Forelimb muscle (tissue), 1 donor: ENCODE data around the gene SPON1. TPM values are rescaled to one million over a fixed set of nuclear protein-coding genes. Genes with fewer than 3 reads are reported as not detected.
"Not testable (repeated sequence)": the region's sequence is repeated elsewhere in the genome, so short reads cannot be mapped to it uniquely, and the experiment has no call there.

Source experiments
- DNase-seq: peaks from one replicate; pipeline ENCODE4 v3.0.0-alpha.2; 2013; ENCODE audit warnings: low read depth
- polyA plus RNA-seq: library from polyadenylated mRNA; unstranded; fragments of 120-200 nt; gene quantifications from one replicate; pipeline ENCODE4 v1.2.1, GENCODE V29; 2013; ENCODE audit not compliant: insufficient read length

SPON1 gene
- polyA plus RNA-seq, 1 donor, result 18.9 TPM

- no peak for DNase-seq
These were observed 282.4 kb downstream of the SPON1 start for GRCh38 chr11:14244926-14245325.

GRCh38 chr11:14245444-14245843, 282.9 kb downstream of the SPON1 start:
- DNase-seq, result no peak

GRCh38 chr11:14248580-14248981, 286.1 kb downstream of the SPON1 start:
- DNase-seq, result no peak

GRCh38 chr11:14249121-14249963, 286.8 kb downstream of the SPON1 start:
- no peak for DNase-seq

GRCh38 chr11:14251754-14252153, 289.2 kb downstream of the SPON1 start:
- no peak for DNase-seq

GRCh38 chr11:14252501-14252900, 290.0 kb downstream of the SPON1 start:
- DNase-seq, result not testable (repeated sequence)

- DNase-seq, result no peak
These were observed 290.9 kb downstream of the SPON1 start for GRCh38 chr11:14253421-14253820.

- DNase-seq, result no peak
These were observed 291.3 kb downstream of the SPON1 start for GRCh38 chr11:14253840-14254239.

- DNase-seq, result no peak
These were observed 292.2 kb downstream of the SPON1 start for GRCh38 chr11:14254533-14255237.

- DNase-seq, result no peak
These were observed 292.7 kb downstream of the SPON1 start for GRCh38 chr11:14255238-14255534.

GRCh38 chr11:14258221-14258935, 295.9 kb downstream of the SPON1 start:
- no peak for DNase-seq

GRCh38 chr11:14259186-14259784, 296.8 kb downstream of the SPON1 start:
- no peak for DNase-seq

GRCh38 chr11:14259878-14260277, 297.4 kb downstream of the SPON1 start:
- no peak for DNase-seq

GRCh38 chr11:14261066-14261465, 298.5 kb downstream of the SPON1 start:
- no peak for DNase-seq

- DNase-seq, result no peak
These were observed 299.8 kb downstream of the SPON1 start for GRCh38 chr11:14262271-14262846.

GRCh38 chr11:14264966-14265365, 302.4 kb downstream of the SPON1 start:
- no peak for DNase-seq

- no peak for DNase-seq
These were observed 304.1 kb downstream of the SPON1 start for GRCh38 chr11:14266622-14267021.

GRCh38 chr11:14267861-14268635, 305.5 kb downstream of the SPON1 start:
- no peak for DNase-seq

- no peak for DNase-seq
These were observed 307.4 kb downstream of the SPON1 start for GRCh38 chr11:14269692-14270573.
